H9 (cell line): ENCODE data around the gene MCEMP1. TPM values are rescaled to one million over a fixed set of nuclear protein-coding genes. Genes with fewer than 3 reads are reported as not detected.

Source experiments
- DNase-seq: peaks from one replicate; pipeline ENCODE4 v3.0.0-alpha.2; 2017
- H2AFZ ChIP-seq: one replicate; pipeline ENCODE4 v1.6.1; 2013; ENCODE audit warnings: mild to moderate bottlenecking, low read length, control low read depth, moderate library complexity
- H2AK5ac ChIP-seq: 2 replicates; pipeline ENCODE4 v1.6.1; 2013; ENCODE audit warnings: low read length, control low read depth, mixed read lengths; ENCODE audit not compliant: insufficient read length
- H2BK120ac ChIP-seq: one replicate; pipeline ENCODE4 v1.6.1; 2013; ENCODE audit warnings: low read depth, mild to moderate bottlenecking, low read length, control low read depth, inconsistent platforms; ENCODE audit not compliant: poor library complexity, severe bottlenecking
- H2BK12ac ChIP-seq: 2 replicates; pipeline ENCODE4 v1.6.1; 2013; ENCODE audit warnings: low read length, control low read depth, mixed read lengths, low read depth; ENCODE audit not compliant: insufficient read length
- H2BK15ac ChIP-seq: 2 replicates; pipeline ENCODE4 v1.6.1; 2013; ENCODE audit warnings: low read depth, low read length, control low read depth
- H2BK20ac ChIP-seq: one replicate; pipeline ENCODE4 v1.6.1; 2013; ENCODE audit warnings: low read depth, mild to moderate bottlenecking, low read length, control low read depth, inconsistent platforms; ENCODE audit not compliant: poor library complexity, severe bottlenecking
- H2BK5ac ChIP-seq: 2 replicates; pipeline ENCODE4 v1.6.1; 2013; ENCODE audit warnings: low read length, control low read depth, mixed read lengths; ENCODE audit not compliant: insufficient read length
- H3K14ac ChIP-seq: 2 replicates; pipeline ENCODE4 v1.6.1; 2013; ENCODE audit warnings: low read length, control low read depth; ENCODE audit not compliant: insufficient read depth
- H3K18ac ChIP-seq: 2 replicates; pipeline ENCODE4 v1.6.1; 2013; ENCODE audit warnings: low read depth, mild to moderate bottlenecking, mixed read lengths, low read length, control low read depth; ENCODE audit not compliant: insufficient read length
- H3K23ac ChIP-seq: 2 replicates; pipeline ENCODE4 v1.6.1; 2013; ENCODE audit warnings: low read length, control low read depth, mixed read lengths, low read depth; ENCODE audit not compliant: insufficient read length
- H3K23me2 ChIP-seq: 2 replicates; pipeline ENCODE4 v1.6.1; 2013; ENCODE audit warnings: low read depth, mild to moderate bottlenecking, mixed read lengths, low read length, control low read depth; ENCODE audit not compliant: insufficient read length, poor library complexity, severe bottlenecking
- H3K27ac ChIP-seq: 2 replicates; pipeline ENCODE4 v1.5.1; 2013; ENCODE audit warnings: low read length, control low read depth, mixed read lengths, low read depth; ENCODE audit not compliant: insufficient read length
- H3K27me3 ChIP-seq: 2 replicates; pipeline ENCODE4 v1.6.1; 2013; ENCODE audit warnings: low read length, control low read depth, inconsistent platforms; ENCODE audit not compliant: insufficient read depth
- H3K4ac ChIP-seq: 2 replicates; pipeline ENCODE4 v1.6.1; 2013; ENCODE audit warnings: low read depth, mild to moderate bottlenecking, control low read depth, inconsistent platforms, low read length, moderate library complexity
- H3K4me1 ChIP-seq: 2 replicates; pipeline ENCODE4 v1.6.1; 2013; ENCODE audit warnings: low read length, control low read depth, inconsistent platforms; ENCODE audit not compliant: insufficient read depth
- H3K4me2 ChIP-seq: 2 replicates; pipeline ENCODE4 v1.6.1; 2013; ENCODE audit warnings: low read length, control low read depth, mixed read lengths; ENCODE audit not compliant: insufficient read length, insufficient read depth
- H3K56ac ChIP-seq: 2 replicates; pipeline ENCODE4 v1.6.1; 2013; ENCODE audit warnings: low read depth, mild to moderate bottlenecking, mixed read lengths, low read length, control low read depth; ENCODE audit not compliant: insufficient read length
- H3K79me1 ChIP-seq: 2 replicates; pipeline ENCODE4 v1.6.1; 2013; ENCODE audit warnings: low read depth, mild to moderate bottlenecking, moderate library complexity, low read length, control low read depth, inconsistent platforms; ENCODE audit not compliant: insufficient read depth, poor library complexity, severe bottlenecking
- H3K79me2 ChIP-seq: 2 replicates; pipeline ENCODE4 v1.6.1; 2013; ENCODE audit warnings: low read length, control low read depth, inconsistent platforms; ENCODE audit not compliant: insufficient read depth
- H3K9ac ChIP-seq: 2 replicates; pipeline ENCODE4 v1.6.1; 2013; ENCODE audit warnings: low read length, control low read depth, mixed read lengths; ENCODE audit not compliant: insufficient read length; ENCODE audit errors: extremely low read depth
- H3K9me3 ChIP-seq: one replicate; pipeline ENCODE4 v1.6.1; 2013; ENCODE audit warnings: low read depth, low read length, inconsistent platforms; ENCODE audit not compliant: control insufficient read depth
- H3T11ph ChIP-seq: one replicate; pipeline ENCODE4 v1.6.1; 2013; ENCODE audit warnings: mild to moderate bottlenecking, low read length, control low read depth, inconsistent platforms
- H4K20me1 ChIP-seq: one replicate; pipeline ENCODE4 v1.6.1; 2013; ENCODE audit not compliant: control insufficient read depth, insufficient read length, insufficient read depth
- H4K5ac ChIP-seq: 2 replicates; pipeline ENCODE4 v1.6.1; 2013; ENCODE audit warnings: low read depth, mild to moderate bottlenecking, mixed read lengths, low read length, control low read depth; ENCODE audit not compliant: insufficient read length
- H4K8ac ChIP-seq: replicated peaks from 2 replicates; pipeline ENCODE4 v1.6.1; 2013; ENCODE audit warnings: low read length, control low read depth, mixed read lengths, low read depth; ENCODE audit not compliant: insufficient read length
- H4K91ac ChIP-seq: 2 replicates; pipeline ENCODE4 v1.6.1; 2013; ENCODE audit warnings: low read depth, mild to moderate bottlenecking, moderate library complexity, mixed read lengths, low read length, control low read depth; ENCODE audit not compliant: insufficient read length
- H3K27ac Mint-ChIP-seq, 3 experiments: 2 replicates in 2 of 3; 3 replicates in 1 of 3; pipeline ENCODE4 v1.8.0; 2020 to 2021; ENCODE audit warnings: mixed read lengths in 3 of 3, mild to moderate bottlenecking in 1 of 3, moderate library complexity in 1 of 3
- H3K27me3 Mint-ChIP-seq: 2 replicates; pipeline ENCODE4 v1.8.0; 2021; ENCODE audit warnings: low read depth, mild to moderate bottlenecking, moderate library complexity, mixed read lengths
- H3K36me3 Mint-ChIP-seq, 3 experiments: 2 replicates in 2 of 3; 3 replicates in 1 of 3; pipeline ENCODE4 v1.8.0; 2020 to 2021; ENCODE audit warnings: low read depth in 3 of 3, mixed read lengths in 3 of 3; ENCODE audit not compliant: insufficient read depth in 1 of 3
- H3K4me1 Mint-ChIP-seq, 2 experiments: 2 replicates each; pipeline ENCODE4 v1.8.0; 2020; ENCODE audit warnings: mixed read lengths in 2 of 2
- H3K4me3 Mint-ChIP-seq, 2 experiments: 2 replicates in 1 of 2; 3 replicates in 1 of 2; pipeline ENCODE4 v1.8.0; 2020 to 2021; ENCODE audit warnings: mild to moderate bottlenecking in 2 of 2, mixed read lengths in 2 of 2, moderate library complexity in 1 of 2
- H3K9me3 Mint-ChIP-seq, 2 experiments: 2 replicates in 1 of 2; 3 replicates in 1 of 2; pipeline ENCODE4 v1.8.0; 2020; ENCODE audit warnings: mild to moderate bottlenecking in 2 of 2, mixed read lengths in 2 of 2, moderate library complexity in 1 of 2
- WGBS: extraction: QIAGEN DNeasy Blood & Tissue Kit; methylation state at CpG from one replicate; pipeline ENCODE4 v1.1.7; 2013; ENCODE audit warnings: missing lambda C conversion rate, low lambda C conversion rate, mixed read lengths; ENCODE audit not compliant: insufficient read length; ENCODE audit errors: extremely low coverage; 5-methylcytosine and 5-hydroxymethylcytosine counted together
- total RNA-seq: library from RNA; stranded (reverse); gene quantifications from 2 replicates; pipeline ENCODE4 v1.2.1, GENCODE V29; 2021
- TF ChIP-seq, protein P1 (sequence below): fragments of 200-600 bp; sonication (generic); conservative IDR thresholded peaks from 3 replicates; pipeline ENCODE4 v1.8.0; 2021; ENCODE audit warnings: antibody characterized with exemption, mild to moderate bottlenecking

Gene MCEMP1
- total RNA-seq, 1 experiment from 2014 or later = not detected

DNA sequence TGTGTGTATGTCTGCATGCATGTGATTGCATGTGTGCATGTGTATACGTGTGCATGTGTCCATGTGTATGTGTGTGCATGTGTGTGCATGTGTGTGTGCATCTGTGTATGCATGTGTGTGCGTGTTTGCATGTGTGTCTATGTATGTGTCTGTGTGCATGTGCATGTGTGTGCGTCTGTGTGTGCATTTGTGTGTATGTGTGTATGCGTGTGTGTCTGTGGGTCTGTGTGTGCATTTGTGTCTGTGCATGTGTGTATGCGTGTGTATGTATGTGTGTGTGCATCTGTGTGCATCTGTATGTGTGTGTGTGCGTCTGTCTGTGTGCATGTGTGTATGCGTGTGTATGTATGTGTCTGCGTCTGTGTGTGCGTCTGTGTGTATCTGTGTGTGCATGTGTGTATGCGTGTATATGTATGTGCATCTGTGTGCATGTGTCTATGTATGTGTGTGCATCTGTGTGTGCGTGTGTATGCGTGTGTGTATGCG is 37.0 kb upstream of the MCEMP1 start:
- H4K8ac ChIP-seq = no peak overlapping the region
- H3K27ac ChIP-seq = no peak overlapping the region
- no peak overlapping the region for H3K14ac ChIP-seq
- no peak overlapping the region for H2BK5ac ChIP-seq
- TF ChIP-seq, protein P1, sequence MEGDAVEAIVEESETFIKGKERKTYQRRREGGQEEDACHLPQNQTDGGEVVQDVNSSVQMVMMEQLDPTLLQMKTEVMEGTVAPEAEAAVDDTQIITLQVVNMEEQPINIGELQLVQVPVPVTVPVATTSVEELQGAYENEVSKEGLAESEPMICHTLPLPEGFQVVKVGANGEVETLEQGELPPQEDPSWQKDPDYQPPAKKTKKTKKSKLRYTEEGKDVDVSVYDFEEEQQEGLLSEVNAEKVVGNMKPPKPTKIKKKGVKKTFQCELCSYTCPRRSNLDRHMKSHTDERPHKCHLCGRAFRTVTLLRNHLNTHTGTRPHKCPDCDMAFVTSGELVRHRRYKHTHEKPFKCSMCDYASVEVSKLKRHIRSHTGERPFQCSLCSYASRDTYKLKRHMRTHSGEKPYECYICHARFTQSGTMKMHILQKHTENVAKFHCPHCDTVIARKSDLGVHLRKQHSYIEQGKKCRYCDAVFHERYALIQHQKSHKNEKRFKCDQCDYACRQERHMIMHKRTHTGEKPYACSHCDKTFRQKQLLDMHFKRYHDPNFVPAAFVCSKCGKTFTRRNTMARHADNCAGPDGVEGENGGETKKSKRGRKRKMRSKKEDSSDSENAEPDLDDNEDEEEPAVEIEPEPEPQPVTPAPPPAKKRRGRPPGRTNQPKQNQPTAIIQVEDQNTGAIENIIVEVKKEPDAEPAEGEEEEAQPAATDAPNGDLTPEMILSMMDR = no peak
- H3K4me3 Mint-ChIP-seq = peak overlapping the region in 1 of 2 experiments; percentile 11; a peak in 1 of 5 replicates
- no peaks in the 10 kb centered on the region for H3K9me3 ChIP-seq
- WGBS = no CpG with 5 or more reads among the region's 13 CpGs
- no peak overlapping the region for H3K27ac Mint-ChIP-seq
- no peak overlapping the region for H2BK20ac ChIP-seq
- H4K20me1 ChIP-seq = no peaks in the 10 kb centered on the region
- H4K5ac ChIP-seq = no peak overlapping the region
- H3K9me3 Mint-ChIP-seq = no peaks in the 10 kb centered on the region
- H3K9ac ChIP-seq = no peak overlapping the region
- H3K79me1 ChIP-seq = no peaks in the 10 kb centered on the region
- H2BK120ac ChIP-seq = no peak overlapping the region
- peaks cover 0 to 13% of the 10 kb centered on the region in 2 experiments; a peak in 2 of 4 replicates for H3K4me1 Mint-ChIP-seq
- H2BK15ac ChIP-seq = no peak overlapping the region
- H3K56ac ChIP-seq = no peak overlapping the region
- H2BK12ac ChIP-seq = no peak overlapping the region
- H3K4ac ChIP-seq = no peak overlapping the region
- H3K18ac ChIP-seq = no peak overlapping the region
- no peak overlapping the region for H2AFZ ChIP-seq
- no peak overlapping the region for H3K4me2 ChIP-seq
- peaks cover 9 to 26% (median 17%) of the 10 kb centered on the region in 3 experiments for H3K36me3 Mint-ChIP-seq
- no peak overlapping the region for H3T11ph ChIP-seq
- H3K4me1 ChIP-seq = no peaks in the 10 kb centered on the region
- no peaks in the 10 kb centered on the region for H3K79me2 ChIP-seq
- H3K23me2 ChIP-seq = no peaks in the 10 kb centered on the region
- no peak overlapping the region for H3K23ac ChIP-seq
- no peak for DNase-seq
- H4K91ac ChIP-seq = no peak overlapping the region
- H2AK5ac ChIP-seq = no peak overlapping the region
- H3K27me3 ChIP-seq = peaks cover 15% of the 10 kb centered on the region; the same call in 1 of the 2 replicates
- H3K27me3 Mint-ChIP-seq = peaks cover 19% of the 10 kb centered on the region
